ENCODE results near the gene LPIN1. TPM values are rescaled to one million over a fixed set of nuclear protein-coding genes. Genes with fewer than 3 reads are reported as not detected.

LPIN1 gene
- total RNA-seq, 1 experiment from 2014 or later, result 11.9 TPM

- DNase-seq (ENCODE audit: extremely low read depth, low read depth), result no peak
These were observed 32.0 kb downstream of the LPIN1 start for GRCh38 chr2:11778416-11778815.

- DNase-seq (ENCODE audit: extremely low read depth, low read depth), result peak; percentile 61
These were observed 32.7 kb downstream of the LPIN1 start for GRCh38 chr2:11778923-11779757.

- no peak for DNase-seq (ENCODE audit: extremely low read depth, low read depth)
These were observed 35.2 kb downstream of the LPIN1 start for GRCh38 chr2:11781602-11782001.

- DNase-seq (ENCODE audit: extremely low read depth, low read depth), result no peak
These were observed 37.8 kb downstream of the LPIN1 start for GRCh38 chr2:11784280-11784679.

GRCh38 chr2:11784747-11785610, 38.5 kb downstream of the LPIN1 start:
- DNase-seq (ENCODE audit: extremely low read depth, low read depth), result no peak

- DNase-seq (ENCODE audit: extremely low read depth, low read depth), result no peak
These were observed 39.1 kb downstream of the LPIN1 start for GRCh38 chr2:11785611-11785940.

GRCh38 chr2:11786191-11786590, 39.8 kb downstream of the LPIN1 start:
- no peak for DNase-seq (ENCODE audit: extremely low read depth, low read depth)

- DNase-seq (ENCODE audit: extremely low read depth, low read depth), result no peak
These were observed 40.2 kb downstream of the LPIN1 start for GRCh38 chr2:11786592-11786991.

GRCh38 chr2:11787991-11788390, 41.6 kb downstream of the LPIN1 start:
- DNase-seq (ENCODE audit: extremely low read depth, low read depth), result no peak

- DNase-seq (ENCODE audit: extremely low read depth, low read depth), result no peak
These were observed 42.2 kb downstream of the LPIN1 start for GRCh38 chr2:11788461-11789124.

GRCh38 chr2:11789243-11789642, 42.8 kb downstream of the LPIN1 start:
- DNase-seq (ENCODE audit: extremely low read depth, low read depth), result no peak

- DNase-seq (ENCODE audit: extremely low read depth, low read depth), result no peak
These were observed 43.8 kb downstream of the LPIN1 start for GRCh38 chr2:11790228-11790627.

GRCh38 chr2:11795590-11795989, 49.2 kb downstream of the LPIN1 start:
- no peak for DNase-seq (ENCODE audit: extremely low read depth, low read depth)

- no peak for DNase-seq (ENCODE audit: extremely low read depth, low read depth)
These were observed 50.0 kb downstream of the LPIN1 start for GRCh38 chr2:11796190-11797171.

- DNase-seq (ENCODE audit: extremely low read depth, low read depth), result no peak
These were observed 51.4 kb downstream of the LPIN1 start for GRCh38 chr2:11797846-11798245.

GRCh38 chr2:11798701-11799435, 52.4 kb downstream of the LPIN1 start:
- DNase-seq (ENCODE audit: extremely low read depth, low read depth), result no peak

GRCh38 chr2:11799826-11800225, 53.4 kb downstream of the LPIN1 start:
- DNase-seq (ENCODE audit: extremely low read depth, low read depth), result no peak

GRCh38 chr2:11802782-11803191, 56.4 kb downstream of the LPIN1 start:
- DNase-seq (ENCODE audit: extremely low read depth, low read depth), result no peak

GRCh38 chr2:11805024-11805423, 58.6 kb downstream of the LPIN1 start:
- DNase-seq (ENCODE audit: extremely low read depth, low read depth), result no peak
